Measurements from ENCODE around the gene LHPP.
A peak's percentile ranks its signal among the peaks of the same experiment; 100 is the strongest.
"Not testable (repeated sequence)": the region's sequence is repeated elsewhere in the genome, so short reads cannot be mapped to it uniquely, and the experiment has no call there.

The LHPP gene

DNA sequence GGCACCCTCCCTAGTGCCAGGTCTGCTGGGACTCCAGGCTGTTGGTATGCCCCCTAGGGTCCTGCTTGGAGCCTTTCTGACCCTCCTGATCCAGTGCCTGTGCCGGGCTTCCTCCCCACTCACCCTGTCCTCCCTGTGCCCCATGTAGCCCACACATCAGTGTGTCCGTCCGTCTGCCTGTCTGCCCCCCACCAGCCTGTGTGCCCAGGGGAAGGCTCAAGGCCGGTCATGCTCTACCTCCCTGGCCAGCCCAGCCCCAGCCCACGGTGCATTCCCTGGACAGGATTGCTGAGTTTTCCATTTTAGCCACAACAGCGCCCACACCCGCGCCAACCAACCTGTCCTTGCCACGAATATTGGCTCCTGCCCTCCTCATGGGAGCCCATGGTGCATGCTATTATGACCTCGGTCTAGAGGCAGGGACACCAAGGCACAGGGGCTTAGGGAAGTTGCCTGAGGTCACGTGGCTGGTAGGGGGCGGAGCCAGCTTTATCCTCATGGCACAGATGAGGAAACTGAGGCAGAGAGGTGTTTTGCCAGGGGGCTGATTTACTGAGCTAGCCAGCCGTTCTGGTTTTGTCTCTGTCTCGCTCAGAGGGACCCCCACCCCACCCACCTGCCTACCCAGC is 146.6 kb downstream of the LHPP start:
- Histone ChIP-seq H3F3A (ENCODE audit: control insufficient read depth, insufficient read depth) (no peaks in the 10 kb centered on the region), H3K27ac (ENCODE audit: low read depth, low read length) (no peak overlapping the region), H3K36me3 (ENCODE audit: control insufficient read depth, low read length) (no peaks in the 10 kb centered on the region), H3K4me3 (ENCODE audit: low read length) (no peak overlapping the region), H3K4me1 (ENCODE audit: control insufficient read depth, low read length) (peaks cover 45% of the 10 kb centered on the region), H4K20me1 (ENCODE audit: control insufficient read depth, insufficient read depth, low read depth, low read length) (no peaks in the 10 kb centered on the region), H3K79me2 (ENCODE audit: control insufficient read depth, low read length) (no peaks in the 10 kb centered on the region), H3K9me3 (ENCODE audit: control insufficient read depth, insufficient read depth, low read length) (no peaks in the 10 kb centered on the region), H3K9me2 (replicated peaks; ENCODE audit: control insufficient read depth, low read length) (no peaks in the 10 kb centered on the region), H3K4me2 (ENCODE audit: low read length) (no peak overlapping the region), H3K27me3 (ENCODE audit: control insufficient read depth, low read length) (peaks cover 4% of the 10 kb centered on the region; the same call in 1 of the 2 replicates)
- no peak for TF ChIP-seq EZH2phosphoT487 (IDR thresholded peaks at IDR 0.05; ENCODE audit: borderline replicate concordance, low read length)
- TF ChIP-seq, protein P1, sequence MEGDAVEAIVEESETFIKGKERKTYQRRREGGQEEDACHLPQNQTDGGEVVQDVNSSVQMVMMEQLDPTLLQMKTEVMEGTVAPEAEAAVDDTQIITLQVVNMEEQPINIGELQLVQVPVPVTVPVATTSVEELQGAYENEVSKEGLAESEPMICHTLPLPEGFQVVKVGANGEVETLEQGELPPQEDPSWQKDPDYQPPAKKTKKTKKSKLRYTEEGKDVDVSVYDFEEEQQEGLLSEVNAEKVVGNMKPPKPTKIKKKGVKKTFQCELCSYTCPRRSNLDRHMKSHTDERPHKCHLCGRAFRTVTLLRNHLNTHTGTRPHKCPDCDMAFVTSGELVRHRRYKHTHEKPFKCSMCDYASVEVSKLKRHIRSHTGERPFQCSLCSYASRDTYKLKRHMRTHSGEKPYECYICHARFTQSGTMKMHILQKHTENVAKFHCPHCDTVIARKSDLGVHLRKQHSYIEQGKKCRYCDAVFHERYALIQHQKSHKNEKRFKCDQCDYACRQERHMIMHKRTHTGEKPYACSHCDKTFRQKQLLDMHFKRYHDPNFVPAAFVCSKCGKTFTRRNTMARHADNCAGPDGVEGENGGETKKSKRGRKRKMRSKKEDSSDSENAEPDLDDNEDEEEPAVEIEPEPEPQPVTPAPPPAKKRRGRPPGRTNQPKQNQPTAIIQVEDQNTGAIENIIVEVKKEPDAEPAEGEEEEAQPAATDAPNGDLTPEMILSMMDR (IDR thresholded peaks at IDR 0.05; ENCODE audit: low read depth, low read length, poor library complexity, severe bottlenecking) = no peak

DNA sequence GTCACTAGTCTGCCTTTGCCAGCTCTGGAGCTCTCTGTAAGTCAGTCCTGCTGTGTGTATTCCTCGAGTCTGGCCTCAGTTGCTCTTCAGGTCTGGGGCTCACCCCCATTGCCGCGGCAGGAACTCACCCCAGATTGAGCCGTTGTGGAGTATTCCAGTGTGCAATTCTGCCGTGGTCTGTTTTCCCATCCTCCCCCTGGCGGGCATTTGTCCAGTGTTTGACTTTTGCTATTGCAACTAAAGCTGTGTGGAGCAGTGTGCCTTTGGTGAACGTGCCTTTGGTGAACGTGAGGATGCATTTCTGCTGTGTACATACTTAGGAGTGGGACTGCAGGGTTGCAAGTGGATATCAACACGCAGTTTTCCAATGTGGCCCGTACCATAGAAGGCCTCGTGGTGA is 148.1 kb downstream of the LHPP start:
- no peaks in the 10 kb centered on the region for H3K36me3 ChIP-seq (ENCODE audit: control insufficient read depth, low read length)
- no peak for TF ChIP-seq EZH2phosphoT487 (IDR thresholded peaks at IDR 0.05; ENCODE audit: borderline replicate concordance, low read length)
- TF ChIP-seq, protein P1 (IDR thresholded peaks at IDR 0.05; ENCODE audit: low read depth, low read length, poor library complexity, severe bottlenecking) = no peak
- no peaks in the 10 kb centered on the region for H3F3A ChIP-seq (ENCODE audit: control insufficient read depth, insufficient read depth)
- no peak overlapping the region for H3K27ac ChIP-seq (ENCODE audit: low read depth, low read length)
- H3K4me1 ChIP-seq (ENCODE audit: control insufficient read depth, low read length) = peaks cover 47% of the 10 kb centered on the region
- H3K27me3 ChIP-seq (ENCODE audit: control insufficient read depth, low read length) = peaks cover 4% of the 10 kb centered on the region; the same call in 1 of the 2 replicates
- no peak overlapping the region for H3K4me2 ChIP-seq (ENCODE audit: low read length)
- no peaks in the 10 kb centered on the region for H3K9me2 ChIP-seq (replicated peaks; ENCODE audit: control insufficient read depth, low read length)
- H4K20me1 ChIP-seq (ENCODE audit: control insufficient read depth, insufficient read depth, low read depth, low read length) = no peaks in the 10 kb centered on the region
- no peak overlapping the region for H3K4me3 ChIP-seq (ENCODE audit: low read length)
- no peaks in the 10 kb centered on the region for H3K79me2 ChIP-seq (ENCODE audit: control insufficient read depth, low read length)
- no peaks in the 10 kb centered on the region for H3K9me3 ChIP-seq (ENCODE audit: control insufficient read depth, insufficient read depth, low read length)

DNA sequence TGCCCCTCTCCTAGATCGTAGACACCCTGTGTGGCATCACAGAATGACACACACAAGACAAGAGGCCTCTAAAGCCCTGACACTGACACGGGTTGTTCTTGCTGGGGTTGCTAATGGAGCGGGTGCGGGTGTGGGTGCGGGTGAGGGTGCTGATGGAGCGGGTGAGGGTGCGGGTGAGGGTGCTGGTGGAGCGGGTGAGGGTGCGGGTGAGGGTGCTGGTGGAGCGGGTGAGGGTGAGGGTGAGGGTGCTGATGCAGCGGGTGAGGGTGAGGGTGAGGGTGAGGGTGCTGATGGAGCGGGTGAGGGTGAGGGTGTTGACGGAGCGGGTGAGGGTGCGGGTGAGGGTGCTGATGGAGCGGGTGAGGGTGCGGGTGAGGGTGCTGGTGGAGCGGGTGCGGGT is 148.6 kb downstream of the LHPP start:
- H3K9me2 ChIP-seq (replicated peaks; ENCODE audit: control insufficient read depth, low read length); H3K9me3 ChIP-seq (ENCODE audit: control insufficient read depth, insufficient read depth, low read length); H3F3A ChIP-seq (ENCODE audit: control insufficient read depth, insufficient read depth); H3K4me3 ChIP-seq (ENCODE audit: low read length); H3K36me3 ChIP-seq (ENCODE audit: control insufficient read depth, low read length); H4K20me1 ChIP-seq (ENCODE audit: control insufficient read depth, insufficient read depth, low read depth, low read length); H3K27me3 ChIP-seq (ENCODE audit: control insufficient read depth, low read length); H3K4me2 ChIP-seq (ENCODE audit: low read length); H3K79me2 ChIP-seq (ENCODE audit: control insufficient read depth, low read length); H3K27ac ChIP-seq (ENCODE audit: low read depth, low read length): not testable (repeated sequence)
- H3K4me1 ChIP-seq (ENCODE audit: control insufficient read depth, low read length) = peaks cover 47% of the 10 kb centered on the region

DNA sequence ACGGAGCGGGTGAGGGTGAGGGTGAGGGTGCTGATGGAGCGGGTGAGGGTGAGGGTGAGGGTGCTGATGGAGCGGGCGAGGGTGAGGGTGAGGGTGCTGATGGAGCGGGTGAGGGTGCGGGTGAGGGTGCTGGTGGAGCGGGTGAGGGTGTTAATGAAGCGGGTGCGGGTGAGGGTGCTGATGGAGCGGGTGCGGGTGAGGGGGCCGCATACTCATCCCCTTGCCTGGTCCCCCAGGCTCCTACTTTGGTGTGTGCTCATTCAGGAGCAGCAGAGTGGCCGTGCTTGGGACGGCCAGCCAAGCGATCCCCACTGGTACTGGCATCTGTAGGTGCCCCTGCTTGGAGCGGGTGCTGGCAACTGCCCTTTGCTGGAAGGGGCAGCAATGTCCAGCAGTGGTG is 149.2 kb downstream of the LHPP start:
- not testable (repeated sequence) for H3K9me2 ChIP-seq (replicated peaks; ENCODE audit: control insufficient read depth, low read length); H3K4me3 ChIP-seq (ENCODE audit: low read length); H3K27ac ChIP-seq (ENCODE audit: low read depth, low read length); H3K27me3 ChIP-seq (ENCODE audit: control insufficient read depth, low read length); H3F3A ChIP-seq (ENCODE audit: control insufficient read depth, insufficient read depth); H3K79me2 ChIP-seq (ENCODE audit: control insufficient read depth, low read length); H3K9me3 ChIP-seq (ENCODE audit: control insufficient read depth, insufficient read depth, low read length); H3K36me3 ChIP-seq (ENCODE audit: control insufficient read depth, low read length); H4K20me1 ChIP-seq (ENCODE audit: control insufficient read depth, insufficient read depth, low read depth, low read length)
- H3K4me2 ChIP-seq (ENCODE audit: low read length) = peak overlapping the region; percentile 69
- peaks cover 47% of the 10 kb centered on the region for H3K4me1 ChIP-seq (ENCODE audit: control insufficient read depth, low read length)
